RWPE1 (cell line): ENCODE results near the gene PWP2.
"Not testable (repeated sequence)": the region's sequence is repeated elsewhere in the genome, so short reads cannot be mapped to it uniquely, and the experiment has no call there.

ENCODE experiments used
- CTCF ChIA-PET: fragments of 350-600 bp; sonication (Branson Sonifier 250); formaldehyde crosslinking; extraction: SDS; loops from one replicate; lab custom pipeline; 2021; lab: Yijun Ruan, JAX
- POLR2A ChIA-PET: fragments of 400-600 bp; formaldehyde crosslinking; extraction: SDS; loops from one replicate; lab custom pipeline; 2020; ENCODE audit warnings: antibody characterized with exemption; ENCODE audit not compliant: low non-redundant PET; lab: Yijun Ruan, JAX
- DNase-seq: peaks from one replicate; pipeline ENCODE4 v3.0.0; 2012; ENCODE audit warnings: low spot score
- H3K27ac ChIP-seq: fragments of 450-650 bp; 2 replicates; pipeline ENCODE4 v1.5.1; 2017

PWP2 gene

GRCh38 chr21:44170326-44170725, 63.1 kb downstream of the PWP2 start:
- CTCF ChIA-PET: not testable (repeated sequence)

GRCh38 chr21:44170863-44171262, 63.7 kb downstream of the PWP2 start:
- H3K27ac ChIP-seq, DNase-seq, POLR2A ChIA-PET, CTCF ChIA-PET: not testable (repeated sequence)

More at GRCh38 chr21:44170326-44170725, 63.1 kb downstream of the PWP2 start:
- H3K27ac ChIP-seq, DNase-seq, POLR2A ChIA-PET: not testable (repeated sequence)

DNA sequence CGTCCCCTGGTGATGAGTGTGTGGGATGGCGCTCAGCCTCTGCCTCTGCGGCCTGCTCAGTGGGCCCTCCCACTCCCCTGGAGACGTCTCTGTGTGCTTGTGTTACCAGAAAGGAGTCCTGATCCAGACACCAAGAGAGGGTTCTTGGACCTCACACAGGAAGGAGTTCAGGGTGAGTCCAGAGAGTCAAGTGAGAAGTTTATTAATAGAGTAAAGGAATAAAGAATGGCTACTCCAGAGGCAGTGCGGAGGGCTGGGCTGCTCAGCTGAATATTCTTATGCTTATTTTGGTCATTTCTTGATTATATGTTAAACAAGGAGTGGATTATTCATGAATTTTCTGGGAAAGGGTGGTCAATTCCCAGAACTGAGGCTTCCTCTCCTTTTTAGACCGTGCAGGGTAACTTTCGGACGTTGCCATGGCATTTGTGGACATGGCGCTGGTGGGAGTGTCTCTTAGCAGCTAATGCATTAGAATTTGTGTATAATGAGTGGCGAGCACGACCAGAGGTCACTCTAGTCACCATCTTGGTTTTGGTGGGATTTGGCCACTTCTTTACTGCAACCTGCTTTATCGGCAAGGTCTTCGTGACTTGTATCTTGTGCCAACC, 64.9 kb downstream of the PWP2 start:
- CTCF ChIA-PET, DNase-seq, H3K27ac ChIP-seq, POLR2A ChIA-PET: not testable (repeated sequence)

DNA sequence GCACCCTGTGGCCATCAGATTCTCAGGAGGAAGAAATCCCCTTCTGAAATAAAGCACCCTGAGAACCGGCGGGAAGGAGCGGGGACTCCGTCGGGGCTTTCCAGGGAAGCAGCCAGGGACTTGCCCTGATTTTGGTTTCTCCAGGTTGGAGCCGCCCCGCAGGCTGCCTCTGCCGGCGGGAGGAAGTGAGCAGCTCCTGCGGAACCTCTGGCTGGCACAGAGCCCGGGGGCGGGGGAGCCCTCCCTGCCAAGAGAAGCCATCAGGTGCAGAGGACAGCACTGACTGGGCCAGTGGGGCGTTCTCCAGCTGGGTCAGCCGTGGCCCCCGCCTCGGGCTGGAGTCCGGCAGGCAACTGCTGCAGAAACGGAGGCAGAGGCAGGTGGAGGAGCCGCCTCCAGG, 65.5 kb downstream of the PWP2 start:
- POLR2A ChIA-PET, CTCF ChIA-PET, DNase-seq, H3K27ac ChIP-seq: not testable (repeated sequence)

- CTCF ChIA-PET, DNase-seq, POLR2A ChIA-PET, H3K27ac ChIP-seq: not testable (repeated sequence)
These were observed 68.0 kb downstream of the PWP2 start for GRCh38 chr21:44175189-44175588.

GRCh38 chr21:44176127-44176526, 68.9 kb downstream of the PWP2 start:
- CTCF ChIA-PET, POLR2A ChIA-PET, DNase-seq, H3K27ac ChIP-seq: not testable (repeated sequence)
